Activated CD4-positive, alpha-beta T cell treated with anti-CD3 and anti-CD28 coated beads for 4 hours (primary cell): ENCODE measurements around the gene MAGEC3.
"Not testable (repeated sequence)": the region's sequence is repeated elsewhere in the genome, so short reads cannot be mapped to it uniquely, and the experiment has no call there.

Experiments used
- DNase-seq, 2 donors: peaks; one replicate each; pipeline ENCODE4 v3.0.0-alpha.2; 2020

The MAGEC3 gene

GRCh38 chrX:141838016-141838415 is at the start of gene MAGEC3:
MAGEC3 (plus strand) TSS chrX:141838316; CDS start chrX:141838316, 0 bp downstream.
- DNase-seq = no peak

GRCh38 chrX:141791856-141792255 is 46.3 kb upstream of the MAGEC3 start:
- DNase-seq = no peak

- DNase-seq = no peak
Measured at GRCh38 chrX:141811438-141811837, 26.7 kb upstream of the MAGEC3 start.

GRCh38 chrX:141814213-141814857 is 23.8 kb upstream of the MAGEC3 start:
- DNase-seq = no peak

GRCh38 chrX:141815904-141816303 is 22.2 kb upstream of the MAGEC3 start:
- no peak for DNase-seq

- DNase-seq = no peak
Measured at GRCh38 chrX:141832247-141832646, 5.9 kb upstream of the MAGEC3 start.

GRCh38 chrX:141839856-141840255 is 1.7 kb downstream of the MAGEC3 start:
- no peak for DNase-seq

- DNase-seq = no peak
Measured at GRCh38 chrX:141857479-141857878, 19.4 kb downstream of the MAGEC3 start.

GRCh38 chrX:141879616-141880015 is 41.5 kb downstream of the MAGEC3 start:
- DNase-seq = no peak

- not testable (repeated sequence) for DNase-seq
Measured at GRCh38 chrX:141888811-141889210, 50.7 kb downstream of the MAGEC3 start.

GRCh38 chrX:141894733-141895132 is 56.6 kb downstream of the MAGEC3 start:
- no peak for DNase-seq

- no peak for DNase-seq
Measured at GRCh38 chrX:141897690-141898089, 59.6 kb downstream of the MAGEC3 start.

- DNase-seq = no peak
Measured at GRCh38 chrX:141902366-141902765, 64.2 kb downstream of the MAGEC3 start.

GRCh38 chrX:141903400-141904155 is 65.5 kb downstream of the MAGEC3 start, which contains the start of gene MAGEC1:
MAGEC1 (plus strand) TSS chrX:141903894; CDS start chrX:141905073, 1,179 bp downstream.
- DNase-seq = no peak

GRCh38 chrX:141904262-141904661 is 66.1 kb downstream of the MAGEC3 start:
- no peak for DNase-seq

- no peak for DNase-seq
Measured at GRCh38 chrX:141917801-141918200, 79.7 kb downstream of the MAGEC3 start.

GRCh38 chrX:141924293-141924692 is 86.2 kb downstream of the MAGEC3 start:
- DNase-seq = no peak

GRCh38 chrX:141928432-141928831 is 90.3 kb downstream of the MAGEC3 start:
- no peak for DNase-seq

- no peak for DNase-seq
Measured at GRCh38 chrX:141934059-141934641, 96.0 kb downstream of the MAGEC3 start.

GRCh38 chrX:141935645-141936044 is 97.5 kb downstream of the MAGEC3 start:
- no peak for DNase-seq

GRCh38 chrX:141936080-141936479 is 98.0 kb downstream of the MAGEC3 start:
- no peak for DNase-seq

GRCh38 chrX:141941234-141941633 is 103.1 kb downstream of the MAGEC3 start:
- no peak for DNase-seq

GRCh38 chrX:141945426-141945825 is 107.3 kb downstream of the MAGEC3 start:
- DNase-seq = no peak

- DNase-seq = no peak
Measured at GRCh38 chrX:141947350-141947749, 109.2 kb downstream of the MAGEC3 start.
